CD14-positive monocyte (primary cell): ENCODE data around the gene PPP2R2C. TPM values are rescaled to one million over a fixed set of nuclear protein-coding genes. Genes with fewer than 3 reads are reported as not detected.

ENCODE experiments used
- DNase-seq, 3 donors: peaks; one replicate each; pipeline ENCODE4 v3.0.0-alpha.2; 2011 to 2022
- H2AFZ ChIP-seq: 2 replicates; pipeline ENCODE4 v1.6.0; 2012; ENCODE audit warnings: mild to moderate bottlenecking, low read depth, low read length, inconsistent platforms; ENCODE audit not compliant: insufficient read depth, poor library complexity, severe bottlenecking
- H3K27ac ChIP-seq, 2 donors: 1 replicate in 1 of 2; 2 replicates in 1 of 2; pipeline ENCODE4 v1.5.1; 2012 to 2013; ENCODE audit warnings: low read length in 2 of 2, control low read depth in 1 of 2, inconsistent platforms in 1 of 2, low read depth in 1 of 2, mild to moderate bottlenecking in 1 of 2
- H3K27me3 ChIP-seq, 2 donors: one replicate each; pipeline versions ENCODE4 v1.6.0 to v1.6.1; 2011 to 2013; ENCODE audit warnings: low read length in 2 of 2; ENCODE audit not compliant: control insufficient read depth in 2 of 2, insufficient read depth in 2 of 2
- H3K36me3 ChIP-seq, 2 donors: replicated peaks in 1 of 2; 1 replicate in 1 of 2; 2 replicates in 1 of 2; pipeline versions ENCODE4 v1.5.1 to v1.6.1; 2012 to 2013; ENCODE audit warnings: low read length in 2 of 2, control low read depth in 1 of 2, inconsistent platforms in 1 of 2, mild to moderate bottlenecking in 1 of 2; ENCODE audit not compliant: insufficient read depth in 2 of 2, control insufficient read depth in 1 of 2
- H3K4me1 ChIP-seq, 2 donors: 1 replicate in 1 of 2; 2 replicates in 1 of 2; pipeline versions ENCODE4 v1.5.1 to v1.6.1; 2012 to 2013; ENCODE audit warnings: low read length in 2 of 2, control low read depth in 1 of 2, inconsistent platforms in 1 of 2, mild to moderate bottlenecking in 1 of 2, moderate library complexity in 1 of 2; ENCODE audit not compliant: insufficient read depth in 2 of 2, control insufficient read depth in 1 of 2
- H3K4me2 ChIP-seq: replicated peaks from 2 replicates; pipeline ENCODE3; 2012; ENCODE audit warnings: low read length, moderate library complexity, mild to moderate bottlenecking; ENCODE audit not compliant: poor library complexity, severe bottlenecking; ENCODE audit errors: extremely low read depth
- H3K4me3 ChIP-seq, 3 experiments: fragments of 200-600 bp in 1 of 3; sonication (generic) in 1 of 3; replicated peaks in 1 of 3; 1 replicate in 2 of 3; 2 replicates in 1 of 3; pipeline ENCODE4 v1.5.1; 2011 to 2013; ENCODE audit warnings: low read length in 3 of 3, mild to moderate bottlenecking in 3 of 3, control low read depth in 2 of 3, low read depth in 2 of 3, inconsistent platforms in 1 of 3, moderate library complexity in 1 of 3
- H3K79me2 ChIP-seq: 2 replicates; pipeline ENCODE4 v1.6.0; 2012; ENCODE audit warnings: mild to moderate bottlenecking, control low read depth, inconsistent platforms, low read length, moderate library complexity; ENCODE audit not compliant: insufficient read depth
- H3K9ac ChIP-seq: 2 replicates; pipeline ENCODE4 v1.6.0; 2017; ENCODE audit warnings: low read length, mild to moderate bottlenecking; ENCODE audit not compliant: insufficient read depth, poor library complexity, severe bottlenecking
- H3K9me3 ChIP-seq, 2 donors: replicated peaks in 1 of 2; 1 replicate in 1 of 2; 2 replicates in 1 of 2; pipeline versions ENCODE4 v1.5.1 to v1.6.1; 2012 to 2013; ENCODE audit warnings: low read length in 2 of 2, control low read depth in 1 of 2; ENCODE audit not compliant: control insufficient read depth in 1 of 2, insufficient read depth in 1 of 2
- H4K20me1 ChIP-seq: 2 replicates; pipeline ENCODE4 v1.6.0; 2012; ENCODE audit warnings: mild to moderate bottlenecking, low read length, control low read depth, moderate library complexity; ENCODE audit not compliant: insufficient read depth
- H3K27ac Mint-ChIP-seq, 7 donors: one replicate each; pipeline ENCODE4 v1.8.0; 2020; ENCODE audit warnings: mild to moderate bottlenecking in 7 of 7, mixed read lengths in 7 of 7, moderate library complexity in 6 of 7, inconsistent platforms in 2 of 7
- H3K27me3 Mint-ChIP-seq, 3 donors: one replicate each; pipeline ENCODE4 v1.8.0; 2021 to 2022; ENCODE audit warnings: low read depth in 3 of 3, mild to moderate bottlenecking in 3 of 3, mixed read lengths in 3 of 3, moderate library complexity in 3 of 3, inconsistent platforms in 1 of 3
- H3K36me3 Mint-ChIP-seq, 2 donors: one replicate each; pipeline ENCODE4 v1.8.0; 2020; ENCODE audit warnings: mixed read lengths in 2 of 2, inconsistent platforms in 1 of 2, mild to moderate bottlenecking in 1 of 2
- H3K4me1 Mint-ChIP-seq: one replicate; pipeline ENCODE4 v1.8.0; 2020; ENCODE audit warnings: mild to moderate bottlenecking, mixed read lengths
- H3K4me3 Mint-ChIP-seq, 2 donors: one replicate each; pipeline ENCODE4 v1.8.0; 2020; ENCODE audit warnings: mild to moderate bottlenecking in 2 of 2, mixed read lengths in 2 of 2, moderate library complexity in 1 of 2
- H3K9me3 Mint-ChIP-seq, 7 donors: one replicate each; pipeline ENCODE4 v1.8.0; 2020 to 2022; ENCODE audit warnings: mixed read lengths in 7 of 7, mild to moderate bottlenecking in 6 of 7, moderate library complexity in 6 of 7, inconsistent platforms in 2 of 7
- WGBS: methylation state at CpG from one replicate; pipeline ENCODE4 v1.1.5; 2013; ENCODE audit warnings: missing lambda C conversion rate; ENCODE audit not compliant: insufficient coverage; 5-methylcytosine and 5-hydroxymethylcytosine counted together
- intact Hi-C, 2 donors: fragments of 100-400 bp; cut with micrococcal nuclease; formaldehyde crosslinking; loops; one replicate each; pipeline versions ENCODE4 v1.15.0 to v1.15.1; 2023
- polyA plus RNA-seq, 3 donors: library from polyadenylated mRNA; depleted of rRNA in 1 of 3; unstranded in 2 of 3; stranded (reverse) in 1 of 3; fragments of 300-500 nt in 2 of 3; fragments of >200 nt in 1 of 3; fragmentation: Illumina TruSeq in 2 of 3; gene quantifications; 1 replicate in 2 of 3; 2 replicates in 1 of 3; pipeline ENCODE4 v1.2.3, GENCODE V29; 2012 to 2021
- TF ChIP-seq, protein P1 (sequence below): fragments of 200-600 bp; IDR thresholded peaks from one replicate; pipeline ENCODE4 v1.8.0; 2022; ENCODE audit warnings: antibody characterized with exemption, mild to moderate bottlenecking

PPP2R2C gene
- polyA plus RNA-seq, 3 donors: not detected

DNA sequence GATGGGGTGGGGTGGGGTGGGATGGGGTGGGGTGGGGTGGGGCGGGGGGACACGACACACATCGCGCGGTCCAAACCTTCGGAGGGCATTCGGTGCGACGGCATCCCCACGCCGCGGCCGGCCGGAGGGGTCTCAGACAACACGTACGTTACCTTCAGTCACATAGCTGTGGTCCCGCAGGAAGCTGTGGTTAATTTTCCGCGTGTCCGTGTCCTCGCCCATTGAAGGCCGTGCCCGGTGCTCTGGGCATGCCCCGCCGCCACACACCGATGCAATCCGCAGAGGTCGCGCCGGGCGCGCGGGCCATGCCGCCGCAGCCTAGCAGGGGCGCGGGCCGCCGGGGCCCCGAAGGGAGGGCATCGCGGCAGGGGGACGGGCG is 417 bp downstream of the PPP2R2C start:
- Histone ChIP-seq H3K9ac (no peak overlapping the region), H2AFZ (no peak overlapping the region), H3K36me3 (no peaks in the 10 kb centered on the region), H3K27me3 (peaks cover 13 to 45% of the 10 kb centered on the region in 2 donors), H3K27ac (no peak overlapping the region), H3K9me3 (peaks cover 0 to 4% of the 10 kb centered on the region in 2 donors), H3K4me2 (no peak overlapping the region), H3K4me3 (no peak overlapping the region), H3K79me2 (no peaks in the 10 kb centered on the region), H4K20me1 (no peaks in the 10 kb centered on the region), H3K4me1 (no peaks in the 10 kb centered on the region)
- Mint-ChIP-seq H3K36me3 (peaks cover 0 to 2% of the 10 kb centered on the region in 2 donors), H3K9me3 (peaks cover 0 to 6% (median 1%) of the 10 kb centered on the region in 7 donors), H3K4me3 (no peak overlapping the region), H3K4me1 (peaks cover 2% of the 10 kb centered on the region), H3K27me3 (peaks cover 47 to 68% (median 48%) of the 10 kb centered on the region in 3 donors), H3K27ac (no peak overlapping the region)
- DNase-seq: no peak
- WGBS: 1% methylated on average over 39 of the region's 44 CpGs
- intact Hi-C loops: no loop called here
- TF ChIP-seq, protein P1, sequence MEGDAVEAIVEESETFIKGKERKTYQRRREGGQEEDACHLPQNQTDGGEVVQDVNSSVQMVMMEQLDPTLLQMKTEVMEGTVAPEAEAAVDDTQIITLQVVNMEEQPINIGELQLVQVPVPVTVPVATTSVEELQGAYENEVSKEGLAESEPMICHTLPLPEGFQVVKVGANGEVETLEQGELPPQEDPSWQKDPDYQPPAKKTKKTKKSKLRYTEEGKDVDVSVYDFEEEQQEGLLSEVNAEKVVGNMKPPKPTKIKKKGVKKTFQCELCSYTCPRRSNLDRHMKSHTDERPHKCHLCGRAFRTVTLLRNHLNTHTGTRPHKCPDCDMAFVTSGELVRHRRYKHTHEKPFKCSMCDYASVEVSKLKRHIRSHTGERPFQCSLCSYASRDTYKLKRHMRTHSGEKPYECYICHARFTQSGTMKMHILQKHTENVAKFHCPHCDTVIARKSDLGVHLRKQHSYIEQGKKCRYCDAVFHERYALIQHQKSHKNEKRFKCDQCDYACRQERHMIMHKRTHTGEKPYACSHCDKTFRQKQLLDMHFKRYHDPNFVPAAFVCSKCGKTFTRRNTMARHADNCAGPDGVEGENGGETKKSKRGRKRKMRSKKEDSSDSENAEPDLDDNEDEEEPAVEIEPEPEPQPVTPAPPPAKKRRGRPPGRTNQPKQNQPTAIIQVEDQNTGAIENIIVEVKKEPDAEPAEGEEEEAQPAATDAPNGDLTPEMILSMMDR: no peak

DNA sequence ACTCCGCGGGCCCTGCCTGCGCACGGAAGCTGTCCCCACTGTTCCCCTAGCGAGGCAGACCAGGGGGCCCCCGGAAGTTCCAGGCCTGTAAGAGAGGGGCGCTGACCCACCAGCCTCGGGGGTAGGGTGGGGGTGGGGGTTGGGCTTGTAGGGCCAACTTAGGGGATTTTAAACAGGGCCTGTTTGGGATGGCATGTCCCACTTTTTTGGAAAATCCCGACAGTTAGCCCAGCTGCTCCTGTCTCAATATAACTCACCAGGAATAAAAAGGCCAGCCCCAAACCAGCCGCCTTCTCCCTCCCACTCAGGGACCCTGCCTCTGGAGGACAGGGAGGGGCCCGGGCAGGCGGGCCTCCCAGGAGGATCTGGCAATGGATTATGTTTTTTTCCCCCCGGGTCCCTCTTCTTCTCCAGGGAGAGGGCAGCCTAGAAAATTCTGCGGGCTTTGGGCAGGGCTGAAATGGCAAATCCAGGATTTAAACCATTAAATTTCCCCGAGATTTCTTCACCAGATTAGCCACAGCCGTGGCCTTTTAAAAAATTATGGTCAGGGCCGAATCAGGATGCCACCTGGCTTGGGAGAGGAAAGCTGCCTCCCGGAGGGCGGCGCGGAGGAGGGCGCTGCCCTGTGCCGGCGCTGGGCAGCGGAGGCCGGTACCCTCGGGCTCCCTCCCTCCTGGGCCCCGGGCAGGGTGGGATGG is 957 bp downstream of the PPP2R2C start:
- H3K27me3 ChIP-seq: peaks cover 13 to 45% of the 10 kb centered on the region in 2 donors
- H3K9ac ChIP-seq: no peak overlapping the region
- H3K27me3 Mint-ChIP-seq: peaks cover 47 to 70% (median 50%) of the 10 kb centered on the region in 3 donors
- H3K79me2 ChIP-seq: no peaks in the 10 kb centered on the region
- H4K20me1 ChIP-seq: no peaks in the 10 kb centered on the region
- peaks cover 0 to 4% of the 10 kb centered on the region in 2 donors for H3K9me3 ChIP-seq
- H3K27ac ChIP-seq: no peak overlapping the region
- TF ChIP-seq, protein P1: no peak
- H3K9me3 Mint-ChIP-seq: peaks cover 0 to 6% (median 1%) of the 10 kb centered on the region in 7 donors
- peaks cover 0 to 2% of the 10 kb centered on the region in 2 donors for H3K36me3 Mint-ChIP-seq
- H3K4me1 ChIP-seq: no peaks in the 10 kb centered on the region
- H2AFZ ChIP-seq: no peak overlapping the region
- WGBS: 11% methylated on average over 5 of the region's 28 CpGs
- no peak overlapping the region for H3K27ac Mint-ChIP-seq
- DNase-seq: no peak
- peak overlapping the region in 1 of 2 donors; percentile 66 for H3K4me3 Mint-ChIP-seq
- H3K4me2 ChIP-seq: no peak overlapping the region
- intact Hi-C loops: no loop called here
- H3K36me3 ChIP-seq: no peaks in the 10 kb centered on the region
- peaks cover 2% of the 10 kb centered on the region for H3K4me1 Mint-ChIP-seq
- H3K4me3 ChIP-seq: no peak overlapping the region
